ENCODE results near the gene SPOUT1. TPM values are rescaled to one million over a fixed set of nuclear protein-coding genes. Genes with fewer than 3 reads are reported as not detected.

Gene SPOUT1
- total RNA-seq, 5 donors from 2014 or later (not counting 1 experiment from before 2014, with no cell fraction given), result 43.7 to 89.4 (median 82.6) TPM

DNA sequence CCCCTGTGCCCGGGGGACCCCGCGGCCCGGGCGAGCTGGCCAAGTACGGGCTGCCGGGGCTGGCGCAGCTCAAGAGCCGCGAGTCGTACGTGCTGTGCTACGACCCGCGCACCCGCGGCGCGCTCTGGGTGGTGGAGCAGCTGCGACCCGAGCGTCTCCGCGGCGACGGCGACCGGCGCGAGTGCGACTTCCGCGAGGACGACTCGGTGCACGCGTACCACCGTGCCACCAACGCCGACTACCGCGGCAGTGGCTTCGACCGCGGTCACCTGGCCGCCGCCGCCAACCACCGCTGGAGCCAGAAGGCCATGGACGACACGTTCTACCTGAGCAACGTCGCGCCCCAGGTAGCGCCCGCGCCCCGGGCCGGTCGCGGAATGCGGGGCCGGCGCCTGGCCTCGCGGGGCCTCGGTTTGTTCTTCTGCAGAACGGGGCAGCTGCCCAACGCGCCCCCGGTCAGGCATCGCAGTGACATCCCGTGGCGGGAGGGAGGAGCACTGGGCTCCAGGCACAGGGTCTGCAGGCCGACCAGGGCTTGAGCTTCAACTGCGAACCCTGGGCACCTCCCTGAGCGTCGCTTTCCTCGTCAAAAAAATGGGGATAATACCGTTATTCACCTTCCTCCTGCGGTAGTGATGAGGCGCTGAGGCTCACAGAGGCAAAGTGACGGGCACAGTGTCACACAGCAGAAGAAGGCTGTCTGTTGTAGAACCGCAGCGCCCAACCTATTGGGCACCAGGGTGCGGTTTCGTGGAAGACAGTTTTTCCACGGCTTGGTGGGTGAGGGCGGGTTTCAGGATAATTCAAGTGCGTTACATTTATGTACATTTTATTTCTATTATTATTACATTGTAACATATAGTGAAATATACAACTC is 10.5 kb downstream of the SPOUT1 start:
- Histone ChIP-seq H3K27ac (ENCODE audit: low read length) (no peak overlapping the region), H3K27me3 (replicated peaks in 1 of 2; ENCODE audit: control insufficient read depth in 2 of 2, extremely low read depth in 1 of 2, insufficient read depth in 2 of 2, low read length in 1 of 2) (peaks cover 0 to 2% of the 10 kb centered on the region in 2 experiments), H3K9me3 (no peaks in the 10 kb centered on the region), H3K4me1 (ENCODE audit: control insufficient read depth in 1 of 2, extremely low read depth in 1 of 2, insufficient read depth in 2 of 2, low read length in 2 of 2) (peaks cover 0 to 27% of the 10 kb centered on the region in 2 experiments), H3K36me3 (ENCODE audit: control insufficient read depth in 2 of 2, extremely low read depth in 1 of 2, insufficient read depth in 1 of 2, low read length in 1 of 2) (peaks cover 11 to 23% of the 10 kb centered on the region in 2 donors), H3K4me3 (ENCODE audit: control insufficient read depth in 1 of 2, extremely low read depth in 1 of 2, low read length in 1 of 2) (peak overlapping the region; percentile 66 to 72)
- peak overlapping the region; percentile 79 to 83 (median 81) for H3K4me3 Mint-ChIP-seq
- peak overlapping the region; percentile 34 to 64 for H3K27ac Mint-ChIP-seq
- ChIA-PET POLR2A (interaction anchor here (0.6 to 1.2 kb wide), 3 partner anchors 11 to 541 kb away, joined by 3 to 8 read pairs (median 6); partner anchors contain the start of gene SPOUT1 (in 2 of the 2)), CTCF (interaction anchor here (0.5 to 3.6 kb wide), 10 partner anchors 8 to 543 kb away, joined by 3 to 26 read pairs (median 5); partner anchors contain the start of genes SPOUT1 (in 1 of the 2), SWI5 (in 1 of the 2) and ZDHHC12 (in 1 of the 2))
- no peaks in the 10 kb centered on the region for H3K9me3 Mint-ChIP-seq
- 3% methylated on average over 82 of the region's 90 CpGs for WGBS (ENCODE audit: insufficient coverage)
- ATAC-seq (replicated peaks in 1 of 4) (peak; percentile 46 to 65 (median 60)), DNase-seq (peak in 30 of 35 experiments; percentile 9 to 69 (median 24))
- peaks cover 13 to 25% (median 25%) of the 10 kb centered on the region in 3 donors for H3K4me1 Mint-ChIP-seq
- H3K27me3 Mint-ChIP-seq, result no peaks in the 10 kb centered on the region
- H3K36me3 Mint-ChIP-seq, result peaks cover 6% of the 10 kb centered on the region

DNA sequence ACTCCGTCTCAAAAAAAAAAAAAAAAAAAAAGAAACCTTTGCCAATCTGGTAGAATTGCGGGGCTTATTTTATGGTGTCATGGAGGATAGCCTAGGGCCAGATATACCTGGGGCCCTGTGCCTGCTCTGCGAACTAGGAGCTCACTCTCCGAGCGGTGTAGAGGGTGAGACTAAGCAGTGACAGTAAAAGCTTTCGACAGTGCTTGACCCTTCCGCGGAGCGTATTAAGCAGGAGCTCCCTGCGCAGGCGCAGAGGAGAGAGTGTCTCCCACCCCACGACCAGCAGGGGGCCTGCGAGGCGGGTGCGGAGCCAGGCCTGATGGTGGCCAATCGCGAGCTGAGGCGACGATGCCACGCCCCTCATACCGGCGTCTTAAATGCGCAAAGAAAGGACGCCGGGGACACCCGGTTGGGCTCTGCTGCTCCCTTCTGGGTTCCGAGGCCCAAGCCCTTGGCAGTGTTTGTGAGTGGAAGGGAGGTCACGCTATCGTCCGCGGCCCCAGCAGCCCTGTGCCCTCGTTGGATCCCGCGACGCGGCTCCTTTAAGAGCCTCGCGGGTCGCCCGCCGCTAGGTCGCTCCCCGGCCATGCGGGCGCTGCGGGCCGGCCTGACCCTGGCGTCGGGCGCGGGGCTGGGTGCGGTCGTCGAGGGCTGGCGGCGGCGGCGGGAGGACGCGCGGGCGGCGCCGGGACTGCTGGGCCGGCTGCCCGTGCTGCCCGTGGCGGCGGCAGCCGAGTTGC is 11.3 kb downstream of the SPOUT1 start, which contains the start of gene ENDOG:
ENDOG (plus strand) TSS at position 402 of the 740 bp plus-strand sequence; CDS start at position 587, 185 bp downstream.
- POLR2A ChIA-PET, result interaction anchor here (0.7 to 1.2 kb wide), 3 partner anchors 12 to 263 kb away, joined by 3 to 8 read pairs (median 4); partner anchors contain the start of gene SPOUT1 (in 2 of the 2)
- Mint-ChIP-seq H3K27me3 (no peaks in the 10 kb centered on the region), H3K36me3 (peaks cover 6% of the 10 kb centered on the region), H3K9me3 (no peaks in the 10 kb centered on the region), H3K4me1 (peaks cover 13 to 25% (median 25%) of the 10 kb centered on the region in 3 donors), H3K27ac (peak within 1 kb of the TSS; percentile 80 to 88), H3K4me3 (peak within 1 kb of the TSS; percentile 81 to 85 (median 83))
- ATAC-seq (replicated peaks in 1 of 4), result peak; percentile 92 to 96 (median 92)
- peaks cover 0 to 27% of the 10 kb centered on the region in 2 experiments for H3K4me1 ChIP-seq (ENCODE audit: control insufficient read depth in 1 of 2, extremely low read depth in 1 of 2, insufficient read depth in 2 of 2, low read length in 2 of 2)
- no peaks in the 10 kb centered on the region for H3K9me3 ChIP-seq
- peaks cover 8 to 17% of the 10 kb centered on the region in 2 donors for H3K36me3 ChIP-seq (ENCODE audit: control insufficient read depth in 2 of 2, extremely low read depth in 1 of 2, insufficient read depth in 1 of 2, low read length in 1 of 2)
- H3K27me3 ChIP-seq (replicated peaks in 1 of 2; ENCODE audit: control insufficient read depth in 2 of 2, extremely low read depth in 1 of 2, insufficient read depth in 2 of 2, low read length in 1 of 2), result peaks cover 0 to 2% of the 10 kb centered on the region in 2 experiments
- under 1% methylated on average over 65 of the region's 70 CpGs for WGBS (ENCODE audit: insufficient coverage)
- H3K4me3 ChIP-seq (ENCODE audit: control insufficient read depth in 1 of 2, extremely low read depth in 1 of 2, low read length in 1 of 2), result peak within 1 kb of the TSS; percentile 66 to 72
- CTCF ChIA-PET, result interaction anchor here (0.5 to 3.6 kb wide), 20 partner anchors 9 to 542 kb away, joined by 3 to 26 read pairs (median 4); partner anchors contain the start of genes SPOUT1 (in 2 of the 2), SH3GLB2 (in 1 of the 2), SWI5 (in 1 of the 2) and ZDHHC12 (in 1 of the 2)
- H3K27ac ChIP-seq (ENCODE audit: low read length), result peak within 1 kb of the TSS; percentile 67
- DNase-seq, result peak; percentile 89 to 98 (median 95)

DNA sequence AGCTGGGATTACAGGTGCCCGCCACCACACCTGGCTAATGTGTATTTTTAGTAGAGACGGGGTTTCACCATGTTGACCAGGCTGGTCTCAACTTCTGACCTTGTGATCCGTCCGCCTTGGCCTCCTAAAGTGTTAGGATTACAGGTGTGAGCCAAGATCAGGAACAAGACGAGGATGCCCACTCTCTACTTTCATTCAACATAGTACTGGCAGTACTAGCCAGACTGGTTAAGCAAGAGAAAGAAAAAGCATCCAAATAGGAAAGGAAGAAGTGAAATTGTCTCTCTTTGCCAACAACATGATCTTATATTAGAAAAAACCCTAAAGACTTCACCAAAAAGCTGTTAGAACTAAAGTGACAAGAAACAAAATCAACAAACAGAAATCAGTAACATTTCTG is 18.7 kb downstream of the SPOUT1 start:
- no peak for DNase-seq
- Histone ChIP-seq H3K4me3 (ENCODE audit: control insufficient read depth in 1 of 2, extremely low read depth in 1 of 2, low read length in 1 of 2) (no peak overlapping the region), H3K27ac (ENCODE audit: low read length) (no peak overlapping the region), H3K27me3 (replicated peaks in 1 of 2; ENCODE audit: control insufficient read depth in 2 of 2, extremely low read depth in 1 of 2, insufficient read depth in 2 of 2, low read length in 1 of 2) (no peaks in the 10 kb centered on the region), H3K4me1 (ENCODE audit: control insufficient read depth in 1 of 2, extremely low read depth in 1 of 2, insufficient read depth in 2 of 2, low read length in 2 of 2) (no peaks in the 10 kb centered on the region), H3K36me3 (ENCODE audit: control insufficient read depth in 2 of 2, extremely low read depth in 1 of 2, insufficient read depth in 1 of 2, low read length in 1 of 2) (peaks cover 8 to 19% of the 10 kb centered on the region in 2 donors), H3K9me3 (no peaks in the 10 kb centered on the region)
- CTCF ChIA-PET, result no interaction called here
- no peak for ATAC-seq (replicated peaks in 1 of 4)
- Mint-ChIP-seq H3K27ac (no peak overlapping the region), H3K4me1 (no peaks in the 10 kb centered on the region), H3K4me3 (no peak overlapping the region), H3K27me3 (no peaks in the 10 kb centered on the region), H3K36me3 (peaks cover 11% of the 10 kb centered on the region), H3K9me3 (no peaks in the 10 kb centered on the region)
- WGBS (ENCODE audit: insufficient coverage), result no CpG with 5 or more reads among the region's 5 CpGs
- POLR2A ChIA-PET, result interaction anchor here in 1 of 2 donors (0.6 kb wide), 1 partner anchor 10 kb away, joined by 4 read pairs; no protein-coding TSS in a partner anchor

DNA sequence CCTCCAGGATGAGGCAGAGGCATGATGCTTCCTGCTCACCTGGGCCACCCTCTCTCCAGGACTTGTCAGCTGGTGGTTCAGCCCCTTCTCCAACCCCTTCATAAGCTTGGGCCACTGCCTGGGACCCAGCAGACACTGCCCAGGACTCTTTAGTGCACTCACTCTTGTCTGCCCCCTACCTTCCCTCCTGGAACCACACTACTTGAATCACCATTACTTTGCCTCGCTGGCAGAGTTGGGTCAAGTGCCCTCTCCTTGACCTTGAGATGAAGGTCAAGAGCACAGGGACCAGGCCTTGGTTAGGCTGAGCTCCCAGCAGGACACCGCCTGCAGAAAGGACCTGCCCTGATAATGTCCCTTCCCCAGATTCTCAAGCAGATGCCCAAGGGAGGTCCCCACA is 19.8 kb downstream of the SPOUT1 start:
- CTCF ChIA-PET, result interaction anchor here in 1 of 2 donors (0.6 kb wide), 1 partner anchor 385 kb away, joined by 3 read pairs; no protein-coding TSS in a partner anchor
- no peaks in the 10 kb centered on the region for H3K27me3 ChIP-seq (replicated peaks in 1 of 2; ENCODE audit: control insufficient read depth in 2 of 2, extremely low read depth in 1 of 2, insufficient read depth in 2 of 2, low read length in 1 of 2)
- H3K4me3 ChIP-seq (ENCODE audit: control insufficient read depth in 1 of 2, extremely low read depth in 1 of 2, low read length in 1 of 2), result no peak overlapping the region
- WGBS (ENCODE audit: insufficient coverage), result 100% methylated on average over 1 of the region's 2 CpGs
- no peak overlapping the region for H3K27ac Mint-ChIP-seq
- H3K9me3 ChIP-seq, result no peaks in the 10 kb centered on the region
- peaks cover 15 to 30% of the 10 kb centered on the region in 2 donors for H3K36me3 ChIP-seq (ENCODE audit: control insufficient read depth in 2 of 2, extremely low read depth in 1 of 2, insufficient read depth in 1 of 2, low read length in 1 of 2)
- H3K4me3 Mint-ChIP-seq, result no peak overlapping the region
- ATAC-seq (replicated peaks in 1 of 4), result peak in 1 of 4 experiments; percentile 14
- no peak for DNase-seq
- POLR2A ChIA-PET, result interaction anchor here in 1 of 2 donors (0.6 kb wide), 1 partner anchor 88 kb away, joined by 3 read pairs; no protein-coding TSS in a partner anchor
- H3K27me3 Mint-ChIP-seq, result no peaks in the 10 kb centered on the region
- H3K4me1 ChIP-seq (ENCODE audit: control insufficient read depth in 1 of 2, extremely low read depth in 1 of 2, insufficient read depth in 2 of 2, low read length in 2 of 2), result no peaks in the 10 kb centered on the region
- H3K36me3 Mint-ChIP-seq, result peaks cover 11% of the 10 kb centered on the region
- no peaks in the 10 kb centered on the region for H3K9me3 Mint-ChIP-seq
- no peaks in the 10 kb centered on the region for H3K4me1 Mint-ChIP-seq
- H3K27ac ChIP-seq (ENCODE audit: low read length), result no peak overlapping the region

DNA sequence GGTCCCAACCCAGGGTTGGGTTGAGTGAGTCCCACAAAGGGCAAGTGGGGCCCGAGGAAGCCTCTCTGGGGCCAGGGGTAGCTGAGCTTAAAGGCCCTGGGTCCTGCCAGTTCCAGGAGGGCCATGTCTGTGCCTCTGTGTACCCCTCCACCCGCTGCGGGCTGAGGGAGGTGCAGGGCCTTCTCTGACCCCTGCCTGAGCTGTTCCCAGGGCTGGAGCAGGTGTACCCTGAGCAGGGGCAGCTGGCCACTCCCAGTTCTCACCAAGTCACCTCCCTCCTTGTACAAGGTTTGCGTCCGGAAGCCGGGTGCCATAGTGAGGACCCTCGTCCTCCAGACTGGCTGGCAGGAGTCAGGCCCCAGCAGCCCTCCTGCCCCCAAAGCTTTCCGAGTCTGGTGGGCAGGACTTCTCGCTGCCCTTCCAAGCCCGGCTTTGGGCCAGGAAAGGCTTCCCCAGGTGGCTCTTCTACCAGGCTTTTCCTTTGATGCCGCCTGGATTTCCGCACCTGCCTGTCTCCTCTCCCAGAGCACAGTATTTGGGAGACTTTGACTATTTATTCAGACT is 20.5 kb downstream of the SPOUT1 start:
- no peak overlapping the region for H3K4me3 Mint-ChIP-seq
- H3K27me3 ChIP-seq (replicated peaks in 1 of 2; ENCODE audit: control insufficient read depth in 2 of 2, extremely low read depth in 1 of 2, insufficient read depth in 2 of 2, low read length in 1 of 2), result no peaks in the 10 kb centered on the region
- H3K36me3 ChIP-seq (ENCODE audit: control insufficient read depth in 2 of 2, extremely low read depth in 1 of 2, insufficient read depth in 1 of 2, low read length in 1 of 2), result peaks cover 16 to 32% of the 10 kb centered on the region in 2 donors
- H3K4me3 ChIP-seq (ENCODE audit: control insufficient read depth in 1 of 2, extremely low read depth in 1 of 2, low read length in 1 of 2), result no peak overlapping the region
- no peaks in the 10 kb centered on the region for H3K27me3 Mint-ChIP-seq
- POLR2A ChIA-PET, result interaction anchor here in 1 of 2 donors (0.6 kb wide), 1 partner anchor 101 kb away, joined by 11 read pairs; no protein-coding TSS in a partner anchor
- ATAC-seq (replicated peaks in 1 of 4) (peak in 1 of 4 experiments; percentile 41), DNase-seq (no peak)
- H3K4me1 Mint-ChIP-seq, result no peaks in the 10 kb centered on the region
- H3K9me3 Mint-ChIP-seq, result no peaks in the 10 kb centered on the region
- CTCF ChIA-PET, result no interaction called here
- peaks cover 11% of the 10 kb centered on the region for H3K36me3 Mint-ChIP-seq
- no peak overlapping the region for H3K27ac ChIP-seq (ENCODE audit: low read length)
- 94% methylated on average over 11 of the region's 12 CpGs for WGBS (ENCODE audit: insufficient coverage)
- no peak overlapping the region for H3K27ac Mint-ChIP-seq
- no peaks in the 10 kb centered on the region for H3K9me3 ChIP-seq
- no peaks in the 10 kb centered on the region for H3K4me1 ChIP-seq (ENCODE audit: control insufficient read depth in 1 of 2, extremely low read depth in 1 of 2, insufficient read depth in 2 of 2, low read length in 2 of 2)

All from T-cell (primary cell).